Stimulated activated CD8-positive, alpha-beta memory T cell treated with anti-CD3 and anti-CD28 coated beads, Interleukin-4, amount 100 ng/mL, for 24 hours (primary cell): ENCODE data around the gene SORCS2.

Experiments
- DNase-seq: peaks from one replicate; pipeline ENCODE4 v3.0.0-alpha.2; 2020; ENCODE audit warnings: low read depth

Gene SORCS2

GRCh38 chr4:7618361-7618760 lies 426.0 kb downstream of the SORCS2 start:
- DNase-seq, result no peak

GRCh38 chr4:7620086-7620813 lies 427.9 kb downstream of the SORCS2 start:
- no peak for DNase-seq

- no peak for DNase-seq
These were observed 428.5 kb downstream of the SORCS2 start for GRCh38 chr4:7620814-7621176.

- DNase-seq, result no peak
These were observed 429.1 kb downstream of the SORCS2 start for GRCh38 chr4:7621252-7622035.

DNA sequence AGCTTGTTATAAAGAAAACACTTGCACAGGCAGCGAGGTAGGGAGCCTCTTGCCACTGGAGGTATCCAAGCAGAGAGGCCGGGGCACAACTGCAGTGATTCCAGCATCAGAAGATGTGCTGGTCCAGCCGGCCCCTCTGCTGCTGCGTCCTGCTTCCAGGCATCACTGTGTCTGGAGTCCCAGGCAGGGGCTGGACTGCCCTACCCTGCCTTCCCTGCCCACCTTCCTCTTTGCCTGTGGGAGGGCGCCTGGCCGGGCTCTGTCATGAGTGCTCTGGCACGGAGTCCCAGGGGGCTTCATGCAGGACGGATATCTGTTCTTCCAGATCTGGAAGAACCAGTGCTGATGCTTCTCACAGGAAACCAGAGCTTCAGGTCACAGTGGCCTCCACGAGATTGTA lies 430.0 kb downstream of the SORCS2 start:
- no peak for DNase-seq

GRCh38 chr4:7623468-7623867 lies 431.1 kb downstream of the SORCS2 start:
- DNase-seq, result no peak

GRCh38 chr4:7624396-7624980 lies 432.1 kb downstream of the SORCS2 start:
- DNase-seq, result no peak

DNA sequence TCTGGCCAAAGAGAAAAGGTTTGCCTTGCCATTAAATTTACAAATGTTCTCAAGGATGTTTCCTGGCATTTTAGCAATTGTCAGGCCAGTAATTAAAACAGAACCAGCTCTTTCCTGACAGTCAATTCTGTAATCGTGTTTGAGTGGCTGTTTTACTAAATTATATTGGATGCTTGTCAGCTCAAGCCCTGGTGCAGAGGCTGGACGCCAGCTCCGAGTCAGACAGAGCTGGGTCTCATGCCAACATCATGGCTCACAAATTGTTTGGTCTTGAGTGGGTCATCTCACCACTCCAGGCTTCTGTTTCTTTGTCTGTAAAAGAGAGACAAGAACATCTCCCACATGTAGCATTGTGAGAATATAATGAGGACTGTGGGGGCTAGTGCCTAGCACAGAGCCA lies 432.7 kb downstream of the SORCS2 start:
- no peak for DNase-seq

- DNase-seq, result no peak
These were observed 434.2 kb downstream of the SORCS2 start for GRCh38 chr4:7626531-7626930.

DNA sequence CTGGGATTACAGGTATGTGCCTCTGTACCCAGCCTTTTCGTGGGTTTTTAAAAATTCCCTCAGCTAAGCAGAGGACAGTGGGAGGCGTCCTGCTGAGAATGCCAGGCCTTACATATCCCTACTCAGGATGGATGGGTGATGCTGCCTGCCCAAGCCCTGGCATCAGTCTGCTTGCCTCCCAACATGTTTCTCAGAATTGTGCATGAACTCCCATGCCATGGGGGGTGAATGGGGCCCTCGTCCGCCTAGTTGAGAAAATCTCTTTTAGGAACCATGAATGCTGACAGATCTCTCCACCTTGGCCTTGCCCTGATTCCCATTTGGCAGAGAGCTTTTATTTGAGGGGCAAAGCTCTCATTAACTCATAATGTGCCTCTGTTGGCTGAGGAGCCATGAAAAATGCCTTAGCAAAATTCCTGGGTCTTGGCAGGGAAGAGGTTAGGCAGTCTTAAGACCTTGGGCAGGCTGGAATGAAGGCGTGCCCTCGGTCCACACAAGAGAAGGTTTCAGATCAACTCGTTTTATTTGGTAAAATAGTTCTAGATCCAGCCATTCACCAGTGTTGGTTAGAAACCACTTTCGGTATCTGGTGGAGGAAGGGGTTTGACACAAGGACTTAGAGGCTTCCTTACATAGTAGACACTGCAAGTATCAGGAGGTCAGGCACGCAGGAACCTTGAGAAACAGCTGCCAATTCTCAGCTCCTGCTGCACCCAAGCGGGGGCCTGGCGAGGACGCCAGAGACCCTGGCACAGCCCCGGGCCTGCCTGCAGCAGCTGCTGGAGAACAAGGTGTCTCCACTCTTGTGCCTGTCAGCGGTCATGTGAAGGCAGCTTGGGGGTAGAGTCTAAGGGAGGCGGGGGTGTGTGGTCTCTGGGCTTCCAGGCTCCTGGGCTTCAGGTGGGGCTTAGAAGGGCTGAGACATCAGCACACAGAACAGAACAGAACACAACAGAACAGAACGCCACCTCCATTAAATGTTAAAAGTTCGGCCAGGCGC lies 435.2 kb downstream of the SORCS2 start:
- no peak for DNase-seq

GRCh38 chr4:7628432-7628831 lies 436.1 kb downstream of the SORCS2 start:
- no peak for DNase-seq

- DNase-seq, result no peak
These were observed 437.3 kb downstream of the SORCS2 start for GRCh38 chr4:7629501-7630254.

DNA sequence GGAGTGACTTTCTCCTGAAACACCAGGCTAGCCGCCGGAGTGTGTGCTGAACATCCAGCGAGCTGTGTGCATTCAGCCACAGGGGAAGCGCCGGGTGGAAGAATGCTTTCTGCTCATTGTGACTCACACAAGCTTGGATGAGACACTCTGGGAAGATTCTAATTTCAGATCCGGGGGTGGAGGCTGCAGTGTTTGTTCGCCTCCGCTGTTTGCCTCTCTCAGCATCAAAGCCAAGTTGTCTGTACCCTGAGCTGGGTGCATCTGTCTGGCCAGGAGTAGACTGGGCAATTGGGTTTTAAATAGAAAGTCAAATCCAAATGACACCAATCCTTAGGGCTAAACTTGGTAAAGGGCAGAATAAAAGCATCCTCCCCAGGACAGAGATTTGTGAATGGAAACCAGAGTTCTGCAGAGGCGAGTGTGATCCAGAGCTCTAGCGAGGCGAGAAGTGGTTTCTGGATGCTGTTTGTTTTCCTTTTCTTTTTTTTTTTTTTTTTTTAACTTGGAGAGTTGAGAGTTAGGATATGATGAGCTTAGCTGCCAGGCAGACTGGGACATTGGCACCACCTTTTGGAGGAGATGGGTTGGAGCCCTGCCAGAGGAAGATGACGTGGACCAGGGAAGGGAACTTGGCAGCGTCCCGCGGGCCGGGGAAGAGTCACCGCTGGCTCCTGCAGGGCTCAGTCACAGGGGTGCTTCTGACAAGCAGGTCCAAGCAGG lies 438.4 kb downstream of the SORCS2 start:
- DNase-seq, result no peak

DNA sequence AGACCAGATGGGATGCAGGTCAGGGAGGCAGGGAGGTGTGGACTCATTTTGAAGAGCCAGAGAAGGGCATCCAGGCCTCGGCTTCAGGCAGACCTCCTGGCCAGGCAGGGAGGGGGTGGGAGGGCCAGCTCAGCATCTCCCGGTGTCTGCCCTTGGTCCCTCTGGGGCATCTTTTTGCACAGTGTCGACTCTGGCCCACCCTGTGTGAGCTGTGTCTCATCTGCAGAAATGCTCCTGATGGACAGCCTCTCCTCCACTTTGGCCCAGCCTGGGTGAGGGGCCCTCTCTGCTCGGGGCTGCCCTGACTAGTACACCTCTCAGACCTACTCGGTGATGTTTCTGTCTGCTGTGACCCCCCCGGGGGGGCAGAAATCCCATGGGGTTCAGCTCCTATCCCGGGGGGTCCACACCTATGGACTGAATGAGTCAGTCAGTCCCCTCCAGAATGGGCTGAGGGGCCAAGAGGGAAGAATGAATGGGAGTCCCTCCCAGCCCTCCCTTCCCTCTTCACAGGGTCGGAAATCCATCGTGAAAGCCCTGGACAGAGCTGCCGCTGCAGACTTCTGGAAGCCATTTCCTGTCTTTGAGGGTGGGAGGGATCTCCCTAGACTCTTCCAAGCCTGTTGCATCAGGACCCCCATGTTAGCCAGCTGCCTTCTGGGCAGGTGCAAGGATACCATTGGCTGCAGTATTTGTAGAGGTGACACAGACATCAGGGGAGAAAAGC lies 439.1 kb downstream of the SORCS2 start:
- no peak for DNase-seq

DNA sequence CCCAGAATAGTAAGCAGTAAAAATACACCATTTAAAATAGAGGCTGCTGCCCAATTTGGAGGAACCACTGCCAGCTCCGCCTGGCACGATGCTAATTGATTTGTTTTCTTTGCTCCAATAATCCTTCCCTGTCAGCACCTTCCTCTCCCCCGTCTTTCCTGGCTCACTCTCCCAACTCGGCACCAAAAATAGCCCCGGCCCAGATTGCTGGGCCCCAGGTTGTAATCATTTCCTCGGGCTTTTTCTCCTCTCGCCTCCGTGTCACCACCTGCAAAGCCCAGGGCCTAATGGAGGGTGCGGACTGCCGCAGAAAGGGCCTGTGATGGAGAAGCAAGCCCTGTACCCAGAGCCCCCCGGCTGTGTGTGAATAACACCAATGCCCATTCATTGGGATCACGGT lies 440.0 kb downstream of the SORCS2 start:
- DNase-seq, result no peak

DNA sequence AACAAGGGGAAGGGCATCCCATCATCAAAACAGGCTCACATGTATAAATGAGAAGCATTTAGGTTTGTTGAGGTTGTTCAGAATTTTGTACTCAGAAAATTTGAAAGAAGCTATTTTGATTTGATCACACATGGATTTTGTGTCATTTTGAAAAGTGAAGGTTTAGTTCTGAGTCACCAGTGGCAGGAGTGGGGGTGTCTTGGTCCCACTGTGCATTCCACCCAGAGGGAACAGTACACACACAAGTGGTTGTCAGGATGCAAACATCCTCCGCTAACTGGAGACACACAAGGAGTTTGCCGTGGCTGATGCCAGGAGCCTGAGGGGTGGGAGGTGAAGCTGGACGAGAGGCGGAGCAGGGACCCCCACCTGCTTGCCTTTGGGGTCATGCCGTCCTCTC lies 440.6 kb downstream of the SORCS2 start:
- DNase-seq, result no peak

GRCh38 chr4:7634661-7635251 lies 442.4 kb downstream of the SORCS2 start:
- DNase-seq, result no peak

- DNase-seq, result no peak
These were observed 443.3 kb downstream of the SORCS2 start for GRCh38 chr4:7635445-7636239.

- DNase-seq, result no peak
These were observed 443.8 kb downstream of the SORCS2 start for GRCh38 chr4:7636240-7636508.
